Cardiac muscle cell (in vitro differentiated cells and primary cell): Measurements from ENCODE around the gene TRUB2. TPM values are rescaled to one million over a fixed set of nuclear protein-coding genes. Genes with fewer than 3 reads are reported as not detected.
A peak's percentile ranks its signal among the peaks of the same experiment; 100 is the strongest.

Source experiments
- DNase-seq, 2 donors: peaks; one replicate each; pipeline versions ENCODE4 v3.0.0 to v3.0.0-alpha.2; 2010 to 2017; ENCODE audit warnings: low read depth in 1 of 2, low spot score in 1 of 2
- H3K27ac ChIP-seq: fragments of 200-600 bp; sonication (generic); 2 replicates; pipeline ENCODE4 v1.5.1; 2016
- H3K27me3 ChIP-seq: fragments of 200-600 bp; sonication (generic); 2 replicates; pipeline ENCODE4 v1.6.0; 2016; ENCODE audit warnings: control low read depth
- H3K36me3 ChIP-seq: fragments of 200-600 bp; sonication (generic); 2 replicates; pipeline ENCODE4 v1.5.1; 2016; ENCODE audit warnings: control low read depth
- H3K4me1 ChIP-seq: fragments of 200-600 bp; sonication (generic); 2 replicates; pipeline ENCODE4 v1.8.1; 2017; ENCODE audit warnings: low read depth, mild to moderate bottlenecking, mixed run types
- H3K4me3 ChIP-seq: fragments of 200-600 bp; sonication (generic); 2 replicates; pipeline ENCODE4 v1.5.1; 2016; ENCODE audit warnings: mild to moderate bottlenecking
- H3K9me3 ChIP-seq: fragments of 200-600 bp; sonication (generic); 2 replicates; pipeline ENCODE4 v1.5.1; 2017; ENCODE audit warnings: low read depth, mild to moderate bottlenecking, control low read depth
- CTCF ChIP-seq: IDR thresholded peaks from 2 replicates; pipeline ENCODE4 v1.5.1; 2012; ENCODE audit warnings: low read depth, mild to moderate bottlenecking, low read length
- polyA plus RNA-seq: library from polyadenylated mRNA; unstranded; fragments of >200 nt; fragmentation: Nextera tagmentation; extraction: Ambion mirVana; gene quantifications from 2 replicates; pipeline ENCODE4 v1.2.1, GENCODE V29; 2016
- total RNA-seq: library from RNA; depleted of rRNA; stranded (reverse); fragments of >200 nt; gene quantifications from 2 replicates; pipeline ENCODE4 v1.2.3, GENCODE V29; 2016

The TRUB2 gene
- total and polyA plus RNA-seq, 2 experiments from 2014 or later: 15.5 to 63.5 TPM

- DNase-seq: no peak
- TF ChIP-seq CTCF: no peak
- peaks cover 3% of the 10 kb centered on the region for H3K36me3 ChIP-seq
- H3K27me3 ChIP-seq: no peaks in the 10 kb centered on the region
- H3K4me1 ChIP-seq: no peaks in the 10 kb centered on the region
- H3K9me3 ChIP-seq: no peaks in the 10 kb centered on the region
- H3K4me3 ChIP-seq: no peak overlapping the region
- no peak overlapping the region for H3K27ac ChIP-seq
These were observed 11.2 kb upstream of the TRUB2 start for GRCh38 chr9:128333451-128333869.

- no peaks in the 10 kb centered on the region for H3K9me3 ChIP-seq
- peaks cover 13% of the 10 kb centered on the region for H3K4me1 ChIP-seq
- peak overlapping the region; percentile 17 for H3K27ac ChIP-seq
- no peaks in the 10 kb centered on the region for H3K36me3 ChIP-seq
- TF ChIP-seq CTCF: no peak
- H3K27me3 ChIP-seq: no peaks in the 10 kb centered on the region
- no peak overlapping the region for H3K4me3 ChIP-seq
- no peak for DNase-seq
These were observed 3.4 kb upstream of the TRUB2 start for GRCh38 chr9:128325629-128326028.

GRCh38 chr9:128324401-128324800, 2.2 kb upstream of the TRUB2 start:
- DNase-seq: no peak
- no peaks in the 10 kb centered on the region for H3K9me3 ChIP-seq
- H3K4me1 ChIP-seq: peaks cover 13% of the 10 kb centered on the region
- no peaks in the 10 kb centered on the region for H3K36me3 ChIP-seq
- H3K27ac ChIP-seq: no peak overlapping the region
- no peak for TF ChIP-seq CTCF
- H3K4me3 ChIP-seq: no peak overlapping the region
- H3K27me3 ChIP-seq: no peaks in the 10 kb centered on the region

GRCh38 chr9:128323791-128324190, 1.5 kb upstream of the TRUB2 start:
- Histone ChIP-seq H3K9me3 (no peaks in the 10 kb centered on the region), H3K27ac (no peak overlapping the region), H3K27me3 (no peaks in the 10 kb centered on the region), H3K36me3 (no peaks in the 10 kb centered on the region), H3K4me1 (peaks cover 13% of the 10 kb centered on the region), H3K4me3 (peak overlapping the region; percentile 60)
- no peak for DNase-seq
- no peak for TF ChIP-seq CTCF

DNA sequence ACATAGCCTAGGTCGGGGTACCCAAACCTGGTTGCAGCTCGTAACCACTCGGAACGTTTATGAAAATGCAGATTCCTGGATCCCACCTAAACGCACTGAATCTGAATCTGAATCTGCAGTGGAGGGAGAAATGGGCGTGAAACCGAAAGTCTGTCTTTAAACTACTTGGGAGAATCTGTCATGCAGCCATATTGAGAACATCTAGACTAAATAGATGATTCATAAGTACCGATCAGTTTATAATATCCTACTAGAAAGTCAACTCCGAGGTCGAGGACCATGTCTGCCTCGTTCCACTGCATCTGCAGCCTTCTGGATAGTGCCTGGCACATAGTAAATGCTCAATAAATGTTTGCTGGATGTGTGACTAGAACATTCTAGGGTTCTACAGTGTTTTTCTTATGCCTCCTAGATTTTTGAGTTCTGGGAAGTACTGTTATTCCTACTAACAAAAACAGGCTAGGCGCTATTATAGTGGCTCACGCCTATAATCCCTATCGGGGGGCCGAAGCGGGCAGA, 1.0 kb upstream of the TRUB2 start:
- Histone ChIP-seq H3K27me3 (no peaks in the 10 kb centered on the region), H3K4me1 (peaks cover 13% of the 10 kb centered on the region), H3K9me3 (no peaks in the 10 kb centered on the region), H3K36me3 (no peaks in the 10 kb centered on the region), H3K27ac (peak overlapping the region; percentile 87), H3K4me3 (peak overlapping the region; percentile 60)
- peak in 1 of 2 donors; percentile 27 for DNase-seq
- TF ChIP-seq CTCF: no peak

DNA sequence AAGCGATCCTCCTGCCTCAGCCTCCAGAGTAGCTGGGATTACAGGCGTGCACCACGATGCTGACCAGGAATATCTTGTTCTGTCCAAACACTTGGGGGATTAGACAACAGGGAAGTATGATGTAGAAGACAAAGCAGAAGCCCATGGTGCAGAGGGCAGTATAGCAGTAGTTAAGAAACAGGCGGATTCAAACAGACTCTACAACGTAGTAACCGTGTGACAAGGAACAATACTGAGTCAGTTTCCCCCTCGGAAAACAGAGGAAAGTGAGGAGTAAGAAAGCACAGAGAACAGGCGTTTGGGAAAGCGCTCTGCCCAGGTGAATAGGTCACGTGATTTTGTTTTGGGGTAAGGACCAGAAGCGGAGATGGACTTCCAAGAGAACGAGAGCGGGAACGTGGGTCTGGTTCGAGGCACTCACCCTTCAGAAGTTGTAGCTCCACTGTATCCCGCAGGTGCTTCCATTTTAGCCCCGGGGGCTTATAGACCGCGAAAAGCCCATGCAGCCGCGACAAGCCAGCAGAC, 306 bp downstream of the TRUB2 start:
- Histone ChIP-seq H3K4me3 (peak overlapping the region; percentile 60), H3K27me3 (no peaks in the 10 kb centered on the region), H3K27ac (no peak overlapping the region), H3K4me1 (peaks cover 13% of the 10 kb centered on the region), H3K9me3 (no peaks in the 10 kb centered on the region), H3K36me3 (peaks cover 6% of the 10 kb centered on the region)
- no peak for TF ChIP-seq CTCF
- DNase-seq: no peak
